HL-60/S4 (cell line): Measurements from ENCODE around the gene CTDSPL.

Experiments
- in situ Hi-C: fragments of 300-500 bp; cut with MboI; formaldehyde crosslinking; loops from 2 replicates; pipeline ENCODE4 v1.14.3; 2022; ENCODE audit warnings: low sequenced_read_pairs

The CTDSPL gene

GRCh38 chr3:38011111-38011510 lies 149.4 kb downstream of the CTDSPL start:
- in situ Hi-C loops = no loop called here

DNA sequence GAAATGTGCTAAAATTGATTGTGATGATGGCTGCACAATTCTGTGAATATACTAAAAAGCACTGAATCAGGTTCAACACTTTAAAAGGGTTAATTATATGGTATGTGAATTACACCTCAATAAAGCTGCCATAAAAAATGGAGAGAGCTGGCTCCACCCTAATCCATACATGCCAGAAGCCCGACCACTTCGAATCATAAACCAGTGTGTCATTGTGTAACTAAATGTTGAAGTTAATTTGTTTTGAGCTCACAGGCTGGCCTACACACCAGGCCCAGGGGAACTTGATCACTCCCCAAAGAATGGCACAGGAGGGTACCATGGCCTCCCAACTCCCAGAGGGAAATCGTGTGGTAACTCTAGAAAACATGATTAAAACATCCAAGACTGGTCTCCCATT lies 153.8 kb downstream of the CTDSPL start:
- in situ Hi-C loops = no loop called here

- in situ Hi-C loops = no loop called here
Observed at GRCh38 chr3:38015984-38016383, 154.3 kb downstream of the CTDSPL start.

DNA sequence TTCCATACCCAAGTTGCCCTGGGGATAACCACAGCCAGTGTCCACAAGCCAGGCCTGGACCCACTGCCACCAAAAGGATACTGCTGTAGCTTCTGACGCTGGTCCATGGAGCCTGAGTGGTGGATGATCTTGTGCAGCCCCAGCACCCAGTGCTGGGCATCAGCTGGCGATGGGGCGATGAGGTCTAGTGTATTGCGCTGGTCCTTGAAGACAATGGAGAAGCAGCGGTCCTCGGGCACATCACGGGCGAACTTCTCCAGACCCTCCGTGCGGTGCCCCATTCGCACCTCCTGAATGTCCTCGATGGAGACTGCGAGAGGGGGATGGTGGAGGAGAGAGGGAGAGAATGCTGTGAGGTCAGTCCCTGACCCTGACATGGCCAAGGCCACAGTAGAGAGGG lies 154.7 kb downstream of the CTDSPL start:
- in situ Hi-C loops = no loop called here

GRCh38 chr3:38016847-38017444 lies 155.3 kb downstream of the CTDSPL start:
- in situ Hi-C loops = no loop called here

GRCh38 chr3:38017445-38018295 lies 156.0 kb downstream of the CTDSPL start:
- in situ Hi-C loops = no loop called here

- in situ Hi-C loops = no loop called here
Observed at GRCh38 chr3:38018296-38019266, 156.9 kb downstream of the CTDSPL start.

- in situ Hi-C loops = no loop called here
Observed at GRCh38 chr3:38019658-38020341, 158.1 kb downstream of the CTDSPL start.

DNA sequence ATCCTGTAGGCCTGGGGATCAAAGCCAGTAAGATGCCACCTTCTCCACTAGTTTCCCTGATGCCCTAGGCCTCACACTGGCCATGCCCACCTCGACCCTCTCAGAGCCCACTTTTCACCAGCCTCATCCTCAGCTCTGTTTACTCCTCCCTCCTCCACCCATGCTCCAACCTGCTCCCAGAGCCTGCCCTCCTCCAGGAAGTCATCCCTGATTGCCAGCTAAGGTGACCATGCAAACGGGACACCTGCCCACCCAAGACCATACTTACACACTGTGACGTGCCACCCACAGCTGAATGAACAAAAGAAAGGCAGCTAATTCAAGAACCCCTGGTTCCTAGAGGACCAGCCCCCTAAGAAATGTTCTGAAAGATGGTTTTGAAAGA lies 158.7 kb downstream of the CTDSPL start:
- in situ Hi-C loops = no loop called here

- in situ Hi-C loops = no loop called here
Observed at GRCh38 chr3:38021196-38021595, 159.5 kb downstream of the CTDSPL start.

DNA sequence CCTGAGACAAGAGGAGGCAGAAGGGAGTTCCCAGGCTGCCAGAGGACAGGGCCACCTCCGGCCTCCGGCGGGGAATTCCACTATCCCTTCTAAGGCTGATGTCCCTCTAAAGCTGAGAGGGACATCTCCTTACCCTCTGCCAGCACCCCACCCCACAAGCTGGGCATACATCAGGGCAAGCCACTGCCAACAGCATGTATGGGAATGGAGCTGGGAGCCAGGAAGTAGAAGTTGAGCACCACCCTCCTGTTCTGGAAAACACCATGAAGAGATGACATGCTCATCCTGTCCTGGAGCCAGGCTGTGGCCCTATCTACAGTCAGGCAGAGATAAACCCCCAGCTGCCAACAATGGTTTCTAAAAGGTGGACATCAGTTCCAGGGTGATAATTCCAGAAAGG lies 160.6 kb downstream of the CTDSPL start:
- in situ Hi-C loops = no loop called here

- in situ Hi-C loops = no loop called here
Observed at GRCh38 chr3:38022896-38023709, 161.4 kb downstream of the CTDSPL start.

GRCh38 chr3:38026856-38027255 lies 165.2 kb downstream of the CTDSPL start:
- in situ Hi-C loops = no loop called here

GRCh38 chr3:38027466-38028465 lies 166.1 kb downstream of the CTDSPL start:
- in situ Hi-C loops = no loop called here

DNA sequence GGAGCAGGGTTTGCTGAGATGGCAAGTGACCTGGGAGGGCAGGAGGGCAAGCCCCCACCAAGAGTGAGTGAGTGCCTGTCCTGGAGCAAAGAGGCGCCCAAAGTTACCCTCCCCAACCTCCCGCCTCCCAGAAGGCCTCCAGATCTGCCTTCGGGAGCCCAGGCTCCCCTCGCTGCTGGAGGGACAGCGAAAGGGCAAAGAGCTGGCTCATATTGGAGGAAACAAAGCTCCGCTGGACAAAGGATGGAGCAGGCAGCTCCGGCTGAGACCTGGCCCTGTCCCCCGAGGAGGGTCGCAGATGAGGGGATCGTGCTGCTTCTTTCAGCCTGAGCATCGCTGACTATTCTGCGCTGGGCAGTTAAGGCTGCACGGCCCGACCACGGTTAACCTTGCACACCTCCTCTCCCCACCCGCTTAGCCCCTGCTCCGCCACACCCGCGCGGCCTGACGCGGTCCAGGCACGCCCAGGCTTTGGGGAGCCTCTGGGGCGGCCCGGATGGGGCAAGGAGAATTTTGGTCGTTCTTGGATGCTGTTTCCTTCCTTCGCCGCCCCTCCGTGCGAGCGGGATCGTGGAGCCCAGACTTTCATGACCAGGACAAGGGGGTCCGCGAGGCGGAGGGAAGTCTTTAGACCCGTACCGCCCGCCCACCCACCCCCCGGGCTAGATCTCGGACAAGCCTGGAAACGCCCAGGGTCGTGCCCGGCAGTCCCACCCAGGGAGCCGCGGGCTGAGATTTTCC lies 167.1 kb downstream of the CTDSPL start:
- in situ Hi-C loops = no loop called here

GRCh38 chr3:38029400-38030125 lies 167.9 kb downstream of the CTDSPL start, which contains the start of gene PLCD1:
PLCD1 (minus strand) TSS chr3:38029642; CDS start chr3:38029539, 103 bp downstream.
- in situ Hi-C loops = no loop called here
